GM12878 (cell line): ENCODE data around the gene LGI4. TPM values are rescaled to one million over a fixed set of nuclear protein-coding genes. Genes with fewer than 3 reads are reported as not detected.

ENCODE experiments used
- CHD4 ChIP-seq: fragments of 200-600 bp; sonication (generic); IDR thresholded peaks from 2 replicates; pipeline ENCODE4 v1.6.1; 2016; ENCODE audit warnings: mild to moderate bottlenecking
- FOXM1 ChIP-seq: IDR thresholded peaks from 2 replicates; pipeline ENCODE4 v1.6.1; 2012; ENCODE audit warnings: low read depth, mild to moderate bottlenecking, inconsistent platforms, low read length, moderate library complexity
- HCFC1 ChIP-seq: fragments of 150-350 bp; IDR thresholded peaks from 2 replicates; pipeline ENCODE4 v1.6.1; 2014; ENCODE audit warnings: low read length
- MYB ChIP-seq: fragments of 150-350 bp; IDR thresholded peaks from 2 replicates; pipeline ENCODE4 v1.6.1; 2014; ENCODE audit warnings: mild to moderate bottlenecking, low read depth, low read length, borderline replicate concordance
- NFYA ChIP-seq: IDR thresholded peaks from 2 replicates; pipeline ENCODE4 v1.6.1; 2011; ENCODE audit warnings: low read depth, mild to moderate bottlenecking, low read length, improper control_type of control experiment, borderline replicate concordance
- NR2C2 ChIP-seq: IDR thresholded peaks from 2 replicates; pipeline ENCODE4 v1.6.1; 2011; ENCODE audit warnings: borderline replicate concordance, low read depth; ENCODE audit not compliant: control insufficient read depth, insufficient read length
- NR2F1 ChIP-seq: fragments of 450-650 bp; conservative IDR thresholded peaks from 2 replicates; pipeline ENCODE4 v1.6.1; 2017; ENCODE audit warnings: mild to moderate bottlenecking
- NRF1 ChIP-seq: conservative IDR thresholded peaks from 2 replicates; pipeline ENCODE4 v1.6.1; 2011; ENCODE audit warnings: mild to moderate bottlenecking, low read depth, low read length, improper control_type of control experiment
- RELB ChIP-seq: fragments of 450-650 bp; IDR thresholded peaks from 2 replicates; pipeline ENCODE4 v1.6.1; 2017; ENCODE audit warnings: low read depth, mild to moderate bottlenecking, moderate library complexity
- SMARCA5 ChIP-seq: fragments of 450-650 bp; IDR thresholded peaks from 2 replicates; pipeline ENCODE4 v1.6.1; 2017; ENCODE audit warnings: mild to moderate bottlenecking
- SREBF1 ChIP-seq: IDR thresholded peaks from 2 replicates; pipeline ENCODE4 v1.6.1; 2012; ENCODE audit warnings: mild to moderate bottlenecking, low read length
- STAT1 ChIP-seq: fragments of 450-650 bp; conservative IDR thresholded peaks from 2 replicates; pipeline ENCODE4 v1.6.1; 2014; ENCODE audit warnings: antibody characterized with exemption, mild to moderate bottlenecking
- STAT3 ChIP-seq: IDR thresholded peaks from 2 replicates; pipeline ENCODE4 v1.6.1; 2011; ENCODE audit warnings: low read depth, low read length, improper control_type of control experiment
- polyA plus RNA-seq, 11 experiments: library from polyadenylated mRNA; depleted of rRNA in 4 of 11; unstranded in 6 of 11; stranded (reverse) in 5 of 11; fragments of >200 nt; fragmentation: Nextera tagmentation in 4 of 11; fragmentation: Illumina TruSeq in 1 of 11; extraction: Ambion mirVana in 4 of 11; extraction: Trizol in 1 of 11; gene quantifications; 1 replicate in 1 of 11; 2 replicates in 10 of 11; pipeline versions ENCODE4 v1.2.1 to v1.2.3, GENCODE V29; 2011 to 2016; ENCODE audit warnings: inconsistent platforms in 2 of 11, missing spikeins in 2 of 11, low read depth in 1 of 11
- total RNA-seq, 4 experiments: library from RNA; depleted of rRNA in 3 of 4; stranded (reverse); fragments of >200 nt in 3 of 4; fragmentation: Illumina TruSeq in 1 of 4; extraction: Trizol in 1 of 4; gene quantifications; 2 replicates each; pipeline versions ENCODE4 v1.2.1 to v1.2.3, GENCODE V29; 2013 to 2021
- TF ChIP-seq, protein P1 (sequence below): fragments of 450-650 bp; formaldehyde crosslinking; IDR thresholded peaks from 2 replicates; pipeline ENCODE4 v1.4.0; 2022; ENCODE audit warnings: mild to moderate bottlenecking, moderate library complexity
- TF ChIP-seq, protein P2 (sequence below): fragments of 450-650 bp; formaldehyde crosslinking; IDR thresholded peaks from 2 replicates; pipeline ENCODE4 v1.4.0; 2020; ENCODE audit warnings: mild to moderate bottlenecking, moderate library complexity
- TF ChIP-seq, protein P3 (sequence below): fragments of 450-650 bp; IDR thresholded peaks from 2 replicates; pipeline ENCODE4 v1.6.1; 2017; ENCODE audit warnings: mild to moderate bottlenecking

The LGI4 gene
- total and polyA plus RNA-seq, 10 of the 15 experiments (the other 5 are each of a cell fraction or from before 2014, with no cell fraction given) = 0.11 TPM; not detected in 9

DNA sequence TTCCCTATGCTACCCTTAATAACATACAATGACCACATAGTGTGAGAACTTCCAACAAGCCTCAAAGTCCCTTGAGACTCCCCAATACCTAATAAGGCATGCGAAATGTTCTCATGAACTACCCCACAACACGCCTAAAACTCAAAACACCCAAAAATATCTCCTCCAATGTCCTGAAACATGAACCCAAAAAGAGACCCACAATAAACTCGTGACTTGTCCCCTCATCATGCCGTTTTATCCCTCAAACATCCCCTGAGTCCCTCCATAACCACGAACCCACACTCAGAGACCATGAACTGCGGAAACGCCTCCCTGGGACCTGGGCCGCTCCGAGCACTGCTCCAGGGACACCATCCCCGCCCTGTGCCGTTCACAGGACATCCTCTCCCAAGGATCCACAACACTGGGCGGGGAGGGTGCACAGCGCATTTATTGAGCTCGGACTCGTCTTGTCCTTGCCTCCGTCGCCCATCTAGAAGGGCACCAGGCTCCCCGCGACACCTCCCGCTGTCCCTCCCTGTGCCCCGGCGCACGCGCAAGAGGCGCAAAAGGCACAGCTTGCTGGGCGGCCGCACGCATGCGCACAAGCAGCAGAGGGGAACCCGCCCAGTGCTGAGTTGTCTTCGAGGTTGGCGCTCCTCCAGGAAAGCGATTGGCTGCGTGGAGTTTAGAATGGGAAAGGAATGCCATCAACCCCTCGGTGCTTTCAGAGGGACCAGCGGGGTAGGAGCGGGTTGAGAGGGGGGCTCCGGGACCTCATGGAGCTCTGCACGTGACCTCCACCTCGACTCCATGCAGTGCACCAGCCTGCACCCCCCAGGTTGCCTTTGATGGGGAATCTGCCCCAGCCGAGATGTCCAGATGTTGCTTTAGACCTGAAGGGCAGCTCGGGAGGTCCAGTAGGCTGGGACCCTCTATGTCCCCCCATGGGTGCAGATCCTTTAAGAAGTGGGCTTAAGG is 10.5 kb downstream of the LGI4 start (continued):
- TF ChIP-seq RELB (peak; percentile 54; the same call in 1 of the 2 replicates), NRF1 (peak; percentile 98), NFYA (no peak), MYB (no peak), NR2F1 (no peak), HCFC1 (no peak), CHD4 (no peak), FOXM1 (no peak), SREBF1 (no peak), NR2C2 (no peak), SMARCA5 (no peak), STAT1 (no peak), STAT3 (no peak)
- TF ChIP-seq, protein P1, sequence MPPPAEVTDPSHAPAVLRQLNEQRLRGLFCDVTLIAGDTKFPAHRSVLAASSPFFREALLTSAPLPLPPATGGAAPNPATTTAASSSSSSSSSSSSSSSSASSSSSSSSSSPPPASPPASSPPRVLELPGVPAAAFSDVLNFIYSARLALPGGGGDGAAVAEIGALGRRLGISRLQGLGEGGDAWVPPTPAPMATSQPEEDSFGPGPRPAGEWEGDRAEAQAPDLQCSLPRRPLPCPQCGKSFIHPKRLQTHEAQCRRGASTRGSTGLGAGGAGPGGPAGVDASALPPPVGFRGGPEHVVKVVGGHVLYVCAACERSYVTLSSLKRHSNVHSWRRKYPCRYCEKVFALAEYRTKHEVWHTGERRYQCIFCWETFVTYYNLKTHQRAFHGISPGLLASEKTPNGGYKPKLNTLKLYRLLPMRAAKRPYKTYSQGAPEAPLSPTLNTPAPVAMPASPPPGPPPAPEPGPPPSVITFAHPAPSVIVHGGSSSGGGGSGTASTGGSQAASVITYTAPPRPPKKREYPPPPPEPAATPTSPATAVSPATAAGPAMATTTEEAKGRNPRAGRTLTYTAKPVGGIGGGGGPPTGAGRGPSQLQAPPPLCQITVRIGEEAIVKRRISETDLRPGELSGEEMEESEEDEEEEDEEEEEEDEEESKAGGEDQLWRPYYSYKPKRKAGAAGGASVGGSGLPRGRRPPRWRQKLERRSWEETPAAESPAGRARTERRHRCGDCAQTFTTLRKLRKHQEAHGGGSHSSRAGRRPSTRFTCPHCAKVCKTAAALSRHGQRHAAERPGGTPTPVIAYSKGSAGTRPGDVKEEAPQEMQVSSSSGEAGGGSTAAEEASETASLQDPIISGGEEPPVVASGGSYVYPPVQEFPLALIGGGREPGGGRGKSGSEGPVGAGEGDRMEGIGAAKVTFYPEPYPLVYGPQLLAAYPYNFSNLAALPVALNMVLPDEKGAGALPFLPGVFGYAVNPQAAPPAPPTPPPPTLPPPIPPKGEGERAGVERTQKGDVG (CRISPR knock-in tag) = no peak
- TF ChIP-seq, protein P2, sequence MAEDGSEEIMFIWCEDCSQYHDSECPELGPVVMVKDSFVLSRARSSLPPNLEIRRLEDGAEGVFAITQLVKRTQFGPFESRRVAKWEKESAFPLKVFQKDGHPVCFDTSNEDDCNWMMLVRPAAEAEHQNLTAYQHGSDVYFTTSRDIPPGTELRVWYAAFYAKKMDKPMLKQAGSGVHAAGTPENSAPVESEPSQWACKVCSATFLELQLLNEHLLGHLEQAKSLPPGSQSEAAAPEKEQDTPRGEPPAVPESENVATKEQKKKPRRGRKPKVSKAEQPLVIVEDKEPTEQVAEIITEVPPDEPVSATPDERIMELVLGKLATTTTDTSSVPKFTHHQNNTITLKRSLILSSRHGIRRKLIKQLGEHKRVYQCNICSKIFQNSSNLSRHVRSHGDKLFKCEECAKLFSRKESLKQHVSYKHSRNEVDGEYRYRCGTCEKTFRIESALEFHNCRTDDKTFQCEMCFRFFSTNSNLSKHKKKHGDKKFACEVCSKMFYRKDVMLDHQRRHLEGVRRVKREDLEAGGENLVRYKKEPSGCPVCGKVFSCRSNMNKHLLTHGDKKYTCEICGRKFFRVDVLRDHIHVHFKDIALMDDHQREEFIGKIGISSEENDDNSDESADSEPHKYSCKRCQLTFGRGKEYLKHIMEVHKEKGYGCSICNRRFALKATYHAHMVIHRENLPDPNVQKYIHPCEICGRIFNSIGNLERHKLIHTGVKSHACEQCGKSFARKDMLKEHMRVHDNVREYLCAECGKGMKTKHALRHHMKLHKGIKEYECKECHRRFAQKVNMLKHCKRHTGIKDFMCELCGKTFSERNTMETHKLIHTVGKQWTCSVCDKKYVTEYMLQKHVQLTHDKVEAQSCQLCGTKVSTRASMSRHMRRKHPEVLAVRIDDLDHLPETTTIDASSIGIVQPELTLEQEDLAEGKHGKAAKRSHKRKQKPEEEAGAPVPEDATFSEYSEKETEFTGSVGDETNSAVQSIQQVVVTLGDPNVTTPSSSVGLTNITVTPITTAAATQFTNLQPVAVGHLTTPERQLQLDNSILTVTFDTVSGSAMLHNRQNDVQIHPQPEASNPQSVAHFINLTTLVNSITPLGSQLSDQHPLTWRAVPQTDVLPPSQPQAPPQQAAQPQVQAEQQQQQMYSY (CRISPR knock-in tag) = no peak
- TF ChIP-seq, protein P3, sequence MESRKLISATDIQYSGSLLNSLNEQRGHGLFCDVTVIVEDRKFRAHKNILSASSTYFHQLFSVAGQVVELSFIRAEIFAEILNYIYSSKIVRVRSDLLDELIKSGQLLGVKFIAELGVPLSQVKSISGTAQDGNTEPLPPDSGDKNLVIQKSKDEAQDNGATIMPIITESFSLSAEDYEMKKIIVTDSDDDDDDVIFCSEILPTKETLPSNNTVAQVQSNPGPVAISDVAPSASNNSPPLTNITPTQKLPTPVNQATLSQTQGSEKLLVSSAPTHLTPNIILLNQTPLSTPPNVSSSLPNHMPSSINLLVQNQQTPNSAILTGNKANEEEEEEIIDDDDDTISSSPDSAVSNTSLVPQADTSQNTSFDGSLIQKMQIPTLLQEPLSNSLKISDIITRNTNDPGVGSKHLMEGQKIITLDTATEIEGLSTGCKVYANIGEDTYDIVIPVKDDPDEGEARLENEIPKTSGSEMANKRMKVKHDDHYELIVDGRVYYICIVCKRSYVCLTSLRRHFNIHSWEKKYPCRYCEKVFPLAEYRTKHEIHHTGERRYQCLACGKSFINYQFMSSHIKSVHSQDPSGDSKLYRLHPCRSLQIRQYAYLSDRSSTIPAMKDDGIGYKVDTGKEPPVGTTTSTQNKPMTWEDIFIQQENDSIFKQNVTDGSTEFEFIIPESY = no peak
